HG03439 (cell line): ENCODE results near the gene PCDHGC4.

Experiments
- ATAC-seq: cut with Tn5 transposase; IDR thresholded peaks from one replicate; pipeline ENCODE4 v1.9.1; 2021; ENCODE audit warnings: mild to moderate bottlenecking, moderate library complexity; ENCODE audit not compliant: unreplicated experiment

PCDHGC4 gene

GRCh38 chr5:141511771-141512325 is 27.0 kb downstream of the PCDHGC4 start:
- no peak for ATAC-seq

GRCh38 chr5:141512390-141512910 is 27.6 kb downstream of the PCDHGC4 start:
- peak; percentile 15 for ATAC-seq

- no peak for ATAC-seq
These were observed 28.2 kb downstream of the PCDHGC4 start for GRCh38 chr5:141512911-141513626.

- ATAC-seq: peak; percentile 44
These were observed 28.9 kb downstream of the PCDHGC4 start for GRCh38 chr5:141513627-141514329.

GRCh38 chr5:141514330-141515133 is 29.7 kb downstream of the PCDHGC4 start:
- peak; percentile 10 for ATAC-seq

- ATAC-seq: no peak
These were observed 30.3 kb downstream of the PCDHGC4 start for GRCh38 chr5:141515141-141515540.

GRCh38 chr5:141515946-141516671 is 31.3 kb downstream of the PCDHGC4 start:
- ATAC-seq: no peak

- no peak for ATAC-seq
These were observed 31.8 kb downstream of the PCDHGC4 start for GRCh38 chr5:141516672-141517025.

- no peak for ATAC-seq
These were observed 32.5 kb downstream of the PCDHGC4 start for GRCh38 chr5:141517312-141517711.

GRCh38 chr5:141517880-141518617 is 33.2 kb downstream of the PCDHGC4 start:
- no peak for ATAC-seq

GRCh38 chr5:141518618-141519015 is 33.8 kb downstream of the PCDHGC4 start:
- no peak for ATAC-seq

- ATAC-seq: no peak
These were observed 35.1 kb downstream of the PCDHGC4 start for GRCh38 chr5:141519605-141520565.

GRCh38 chr5:141521244-141521781 is 36.5 kb downstream of the PCDHGC4 start:
- no peak for ATAC-seq

- ATAC-seq: no peak
These were observed 37.5 kb downstream of the PCDHGC4 start for GRCh38 chr5:141522301-141522700.

- ATAC-seq: no peak
These were observed 39.2 kb downstream of the PCDHGC4 start for GRCh38 chr5:141523991-141524390.

- peak; percentile 87 for ATAC-seq
These were observed 40.1 kb downstream of the PCDHGC4 start for GRCh38 chr5:141524604-141525597.

- ATAC-seq: no peak
These were observed 40.8 kb downstream of the PCDHGC4 start for GRCh38 chr5:141525653-141526052.
